T-helper 2 cell treated with Interferon-gamma antibody and Interleukin-4, amounts not matched to agents 100 ng/mL and 5 ng/mL, for 36 hours (primary cell): ENCODE data around the gene SLC51B. TPM values are rescaled to one million over a fixed set of nuclear protein-coding genes. Genes with fewer than 3 reads are reported as not detected.
"Not testable (repeated sequence)": the region's sequence is repeated elsewhere in the genome, so short reads cannot be mapped to it uniquely, and the experiment has no call there.

ENCODE experiments used
- intact Hi-C: fragments of 100-400 bp; cut with micrococcal nuclease; formaldehyde crosslinking; loops from one replicate; pipeline ENCODE4 v1.15.1; 2023
- total RNA-seq: library from RNA; stranded (reverse); gene quantifications from 2 replicates; pipeline ENCODE4 v1.2.3, GENCODE V29; 2022

SLC51B gene
- not detected in 2 replicates for total RNA-seq

DNA sequence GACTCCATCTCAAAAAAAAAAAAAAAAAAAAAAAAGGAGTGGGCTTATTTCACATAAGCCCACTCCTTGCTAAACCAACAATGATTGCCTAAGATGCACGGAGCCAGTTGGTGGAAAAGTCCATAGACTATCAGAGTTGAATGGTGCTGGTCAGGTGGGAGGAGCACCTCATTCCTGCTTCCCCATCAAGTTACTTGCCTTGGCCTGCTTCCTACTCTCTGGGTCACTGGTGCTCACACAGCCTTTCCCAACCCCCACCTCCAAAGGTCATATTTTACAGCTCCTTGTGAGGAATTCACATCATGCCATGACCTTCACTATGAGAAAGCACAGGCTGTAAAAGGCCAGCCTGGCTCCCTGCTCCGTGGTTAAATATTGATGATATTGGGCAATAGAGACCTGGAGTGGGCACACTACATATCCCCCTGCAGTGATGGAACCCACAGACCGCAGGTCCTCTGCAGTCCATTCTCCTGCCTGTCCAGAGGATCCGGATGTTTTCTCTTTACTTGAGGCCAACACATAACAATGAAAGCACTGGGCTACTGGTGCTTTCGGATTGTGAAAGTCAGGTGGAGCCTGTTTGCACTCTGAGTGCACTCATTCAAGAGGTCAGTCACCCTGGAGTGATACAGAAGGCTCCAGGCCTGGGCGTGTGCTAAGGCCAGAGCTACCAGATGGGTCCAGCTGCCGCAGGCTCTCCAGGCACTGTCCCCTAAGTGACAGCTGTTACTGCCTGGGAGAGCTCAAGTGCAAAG lies at the start of gene SLC51B:
Gene SLC51B (plus strand): TSS at position 664 of the 758 bp plus-strand sequence. CDS start 4,618 bp downstream, outside the sequence.
- intact Hi-C loops: no loop called here

DNA sequence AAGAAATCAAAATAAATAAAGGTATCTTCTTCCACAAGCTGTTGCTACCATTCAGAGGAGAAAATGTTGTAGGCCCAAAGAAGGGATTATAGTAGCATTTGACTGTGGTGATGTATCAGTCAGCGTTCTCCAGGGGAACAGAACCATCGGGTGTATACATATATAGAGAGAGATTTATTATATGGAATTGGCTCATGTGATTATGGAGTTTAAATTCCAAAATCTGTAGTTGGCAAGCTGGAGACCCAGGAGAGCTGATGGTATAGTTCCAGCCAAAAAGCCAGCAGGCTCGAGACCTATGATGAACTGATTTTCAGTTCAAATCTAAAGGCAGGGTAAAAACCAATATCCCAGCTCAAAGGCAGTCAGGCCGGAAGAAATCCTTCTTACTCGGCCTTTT lies 48.1 kb upstream of the SLC51B start:
- intact Hi-C loops: no loop called here

DNA sequence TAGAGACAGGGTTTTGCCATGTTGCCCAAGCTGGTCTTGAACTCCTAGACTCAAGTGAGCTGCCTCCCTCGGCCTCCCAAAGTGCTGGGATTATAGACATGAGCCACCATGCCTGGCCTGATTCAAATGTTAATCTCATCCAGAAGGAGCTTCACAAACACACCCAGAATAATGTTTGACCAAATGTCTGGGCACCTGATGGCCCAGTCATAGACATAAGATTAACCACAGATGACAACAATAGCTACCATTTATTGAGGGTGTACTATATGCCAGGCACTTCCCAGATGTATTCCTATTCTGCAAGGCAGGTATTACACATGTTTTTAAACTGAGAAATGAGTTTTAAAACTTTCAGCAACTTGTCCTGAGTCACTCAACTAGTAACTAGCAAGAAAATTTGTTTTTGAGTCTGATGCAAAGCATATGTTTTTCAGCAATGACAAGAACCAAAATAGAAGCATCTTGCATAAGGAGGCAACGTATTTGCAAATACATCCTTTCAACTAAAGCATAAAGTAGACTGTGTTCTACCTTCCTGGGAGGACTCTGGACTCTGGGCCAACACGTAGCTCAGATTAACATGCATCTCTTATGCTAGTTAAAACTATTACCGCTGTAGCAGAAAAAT lies 47.3 kb upstream of the SLC51B start:
- intact Hi-C loops: no loop called here

DNA sequence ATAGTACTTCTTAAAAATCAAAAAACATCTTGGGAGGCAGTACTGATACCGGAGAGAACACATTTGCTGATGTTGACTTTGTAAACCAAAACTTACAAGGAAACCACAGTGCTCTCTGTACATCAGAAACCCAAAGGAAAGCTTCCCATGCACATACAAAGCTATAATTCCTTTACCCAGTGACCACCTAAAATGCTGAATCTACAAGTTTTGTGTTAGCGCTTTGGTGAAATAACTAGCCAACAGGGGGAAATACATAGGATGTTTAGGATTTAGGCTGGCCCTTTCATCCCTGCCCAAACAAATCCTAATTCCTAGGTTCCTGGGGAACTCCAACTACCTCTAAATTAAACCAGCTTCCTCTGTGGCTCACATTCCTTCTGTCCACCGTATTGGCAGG lies 40.2 kb upstream of the SLC51B start:
- intact Hi-C loops: no loop called here

DNA sequence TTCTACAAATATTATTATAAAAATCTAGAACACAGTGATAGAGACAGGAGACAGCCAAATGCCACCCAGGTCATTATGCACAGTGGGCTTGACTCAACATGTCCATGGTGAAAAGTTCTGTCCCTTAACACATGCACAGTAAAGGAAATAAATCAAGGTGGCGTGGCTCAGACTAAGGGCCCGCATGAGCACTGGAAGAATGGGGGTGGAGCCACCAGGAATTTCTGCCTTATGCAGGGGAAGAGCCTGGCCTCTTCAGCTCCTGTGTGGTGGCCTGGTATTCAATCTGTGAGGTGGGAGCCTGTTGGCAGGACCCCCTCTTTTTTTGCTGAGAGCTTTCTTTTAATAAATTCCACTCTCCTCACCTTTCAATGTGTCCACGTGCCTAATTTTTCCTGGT lies 38.3 kb upstream of the SLC51B start:
- intact Hi-C loops: no loop called here

- intact Hi-C loops: no loop called here
Observed at GRCh38 chr15:65008983-65009382, 36.2 kb upstream of the SLC51B start.

DNA sequence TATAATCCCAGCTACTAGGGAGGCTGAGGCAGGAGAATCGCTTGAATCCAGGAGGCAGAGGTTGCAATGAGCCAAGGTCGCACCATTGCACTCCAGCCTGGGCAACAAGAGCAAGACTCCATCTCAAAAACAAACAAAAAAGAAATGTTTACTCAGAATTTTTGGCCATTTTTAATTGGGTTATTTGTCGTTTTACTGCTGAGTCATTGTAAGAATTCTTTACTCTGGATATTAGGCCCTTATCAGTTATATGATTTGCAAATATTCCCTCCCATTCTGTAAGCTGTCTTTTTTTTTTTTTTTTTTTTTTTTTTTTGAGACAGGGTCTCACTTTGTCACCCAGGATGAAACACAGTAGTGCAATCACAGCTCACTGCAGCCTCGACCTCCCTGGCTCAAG lies 34.0 kb upstream of the SLC51B start:
- intact Hi-C loops: not testable (repeated sequence)

- intact Hi-C loops: no loop called here
Observed at GRCh38 chr15:65020419-65020818, 24.8 kb upstream of the SLC51B start.

GRCh38 chr15:65021488-65021887 lies 23.7 kb upstream of the SLC51B start:
- intact Hi-C loops: no loop called here

- intact Hi-C loops: no loop called here
Observed at GRCh38 chr15:65026756-65027155, 18.4 kb upstream of the SLC51B start.

DNA sequence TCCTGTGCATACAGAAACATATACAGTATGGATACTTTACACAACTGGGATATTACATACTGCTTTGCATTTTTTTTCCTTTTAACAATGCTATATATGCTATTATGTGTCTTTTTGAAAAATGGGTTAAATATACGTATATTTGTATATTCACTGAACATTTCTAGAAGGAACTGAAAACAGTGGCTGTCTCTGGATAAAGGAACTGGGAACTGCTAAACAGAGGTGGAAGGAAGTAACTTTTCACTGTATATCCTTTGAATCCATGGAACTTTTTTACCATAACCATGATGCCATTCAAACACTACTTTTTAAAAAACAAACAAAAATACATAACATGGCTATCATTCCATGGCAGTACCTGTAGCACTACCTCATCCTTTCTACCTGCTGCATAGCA lies 17.6 kb upstream of the SLC51B start:
- intact Hi-C loops: no loop called here

GRCh38 chr15:65028338-65028737 lies 16.8 kb upstream of the SLC51B start:
- intact Hi-C loops: loop anchor here (2.0 kb wide), 1 partner anchor 40 kb away; the partner anchor contains the start of gene SPG21

DNA sequence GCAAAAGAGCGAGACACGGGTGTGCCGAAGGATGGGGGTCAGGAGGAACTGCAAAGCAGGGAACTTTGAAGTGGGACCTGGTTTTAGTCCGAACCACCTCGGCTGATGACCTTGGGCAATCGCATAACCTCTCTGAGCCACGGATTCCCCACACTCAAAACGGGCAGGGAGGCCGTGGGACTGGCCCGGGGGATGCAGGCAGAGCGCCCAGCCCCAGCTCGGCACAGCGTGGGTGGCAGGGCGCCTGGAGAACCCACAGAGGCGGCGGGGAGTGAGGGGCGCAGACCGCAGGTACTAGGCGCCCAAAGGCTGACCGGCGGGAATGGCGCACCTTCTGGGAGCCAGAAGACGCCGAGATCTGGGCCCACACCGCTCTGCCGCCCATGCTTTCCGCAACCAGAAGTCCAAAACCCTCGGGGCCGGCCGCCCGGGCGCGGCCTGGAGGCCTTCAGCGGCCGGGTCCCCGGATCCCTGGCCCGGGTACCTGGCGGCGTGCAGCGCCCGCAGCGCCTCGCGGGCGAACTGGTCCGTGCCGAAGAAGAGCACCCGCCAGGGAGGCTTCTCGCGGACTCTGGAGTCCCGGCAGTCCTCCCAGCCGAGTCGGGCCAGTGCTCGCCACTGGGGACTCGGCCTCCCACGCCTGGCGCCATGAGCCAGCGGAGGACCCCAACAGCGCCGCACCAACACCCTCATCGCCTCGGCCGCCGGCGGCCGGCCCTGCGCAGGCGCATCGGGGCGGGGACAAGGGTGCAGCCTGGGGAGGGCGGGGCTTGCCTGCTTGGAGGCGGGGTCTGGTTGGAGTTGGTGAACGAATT lies 16.1 kb upstream of the SLC51B start, which contains the start of gene MTFMT:
Gene MTFMT (minus strand): TSS at position 719 of the 815 bp plus-strand sequence. CDS start 26 bp downstream, at position 693.
- intact Hi-C loops: loop anchor here (2.0 kb wide), 1 partner anchor 40 kb away; the partner anchor contains the start of gene SPG21

GRCh38 chr15:65029736-65030208 lies 15.4 kb upstream of the SLC51B start:
- intact Hi-C loops: loop anchor here (2.0 to 5.0 kb wide), 2 partner anchors 41 to 358 kb away; partner anchors contain the start of gene SPG21

DNA sequence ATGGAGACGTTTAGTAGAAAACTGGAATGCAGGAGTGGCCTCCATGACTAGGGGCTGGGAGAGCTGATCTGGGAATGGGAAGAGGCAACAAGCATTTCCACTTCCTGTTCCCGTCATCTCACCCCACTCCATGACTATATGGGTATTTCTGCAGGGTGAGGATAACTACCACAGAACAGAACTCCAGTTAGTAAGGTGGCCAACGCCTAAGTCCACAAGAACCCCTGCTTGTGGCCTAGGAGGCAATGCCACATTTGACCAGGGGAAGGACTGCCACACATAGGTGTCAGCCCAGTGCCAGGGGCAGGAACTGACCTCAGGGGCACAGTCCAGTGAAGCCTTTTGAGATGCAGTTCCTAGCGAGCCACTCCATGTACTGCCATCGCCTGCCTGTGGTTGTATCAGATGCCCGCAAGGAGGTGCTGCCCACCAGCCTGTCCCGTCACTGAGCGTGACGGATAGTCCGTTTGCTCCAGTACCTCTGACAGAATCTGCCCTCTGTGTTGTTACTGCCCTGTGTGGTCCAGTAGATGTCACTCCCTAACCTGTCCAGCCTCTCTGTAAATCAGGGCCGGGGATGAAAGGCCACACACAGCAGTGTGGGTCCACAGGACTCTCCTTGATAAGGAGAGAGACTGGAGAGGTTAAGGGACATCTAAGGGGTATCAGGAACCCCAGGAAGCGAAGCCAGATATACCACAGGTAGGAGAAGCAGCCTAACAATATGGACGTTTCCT lies 12.2 kb upstream of the SLC51B start:
- intact Hi-C loops: loop anchor here (1.0 to 5.0 kb wide), 3 partner anchors 45 to 354 kb away; partner anchors contain the start of gene RNU5B-1

DNA sequence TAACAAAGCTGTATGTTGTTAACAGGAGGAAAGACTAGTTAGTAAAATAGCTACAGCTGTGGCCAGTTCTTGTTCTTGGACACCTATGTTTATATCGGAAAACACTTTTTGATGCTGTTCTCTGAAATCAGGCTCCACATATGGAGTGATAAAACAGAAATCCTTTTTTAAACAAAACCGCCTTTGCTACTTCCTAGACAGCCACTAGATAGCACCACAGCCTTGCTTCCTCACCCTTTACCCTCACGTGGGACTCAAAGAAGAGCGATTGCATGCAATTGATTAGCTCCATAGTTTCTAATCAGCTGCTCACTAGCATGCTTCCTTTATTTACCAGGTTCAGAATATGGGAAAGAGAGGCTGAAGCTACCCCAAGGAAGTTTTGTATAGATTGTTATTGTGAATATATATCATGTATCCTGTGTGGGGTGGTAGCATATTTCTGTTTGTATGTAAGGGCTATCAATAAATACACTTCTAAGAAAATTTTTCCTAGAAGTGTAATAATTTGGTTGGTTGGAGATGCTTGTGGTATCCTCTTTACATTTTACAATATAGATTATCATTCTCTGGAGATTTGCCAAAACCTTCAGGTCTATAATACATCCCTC lies 11.4 kb upstream of the SLC51B start:
- intact Hi-C loops: loop anchor here (1.0 to 5.0 kb wide), 3 partner anchors 45 to 354 kb away; partner anchors contain the start of gene RNU5B-1

- intact Hi-C loops: loop anchor here (5.0 kb wide), 1 partner anchor 353 kb away; no protein-coding TSS in a partner anchor
Observed at GRCh38 chr15:65034719-65035118, 10.5 kb upstream of the SLC51B start.

- intact Hi-C loops: no loop called here
Observed at GRCh38 chr15:65037309-65037708, 7.9 kb upstream of the SLC51B start.

- intact Hi-C loops: no loop called here
Observed at GRCh38 chr15:65038428-65038827, 6.8 kb upstream of the SLC51B start.

DNA sequence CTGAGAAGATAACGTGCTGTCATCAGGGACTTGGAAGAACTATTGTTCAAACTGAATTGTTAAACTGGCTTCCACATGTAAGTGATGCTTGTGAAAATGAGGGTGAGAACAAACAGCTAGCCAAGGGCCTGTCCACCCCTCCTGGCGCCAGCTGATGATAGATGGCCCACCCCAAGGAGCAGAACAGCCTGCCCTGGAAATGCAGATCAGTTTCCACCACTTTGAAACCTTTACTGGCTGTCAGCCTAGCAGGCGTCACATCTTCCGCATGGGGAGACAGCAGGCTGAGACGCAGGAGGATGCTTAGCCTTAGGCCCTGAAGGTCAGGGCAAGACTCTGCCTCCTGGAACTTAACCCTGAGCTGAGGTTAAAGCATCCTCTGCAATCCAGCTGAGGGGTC lies 6.4 kb upstream of the SLC51B start:
- intact Hi-C loops: no loop called here
